IMR-90 (cell line): Measurements from ENCODE around the gene APPL2. TPM values are rescaled to one million over a fixed set of nuclear protein-coding genes. Genes with fewer than 3 reads are reported as not detected.

ENCODE experiments used
- ATAC-seq: fragments of 200-7000 bp; cut with Tn5 transposase; 2 replicates; pipeline ENCODE4 v1.9.1; 2020; ENCODE audit warnings: low read depth, mild to moderate bottlenecking, moderate library complexity
- BruUV-seq: library from RNA; stranded (reverse); fragments of 400-500 nt; replicated peaks from 2 replicates; lab custom pipeline; 2021; lab: Mats Ljungman, UMichigan
- CTCF ChIA-PET: fragments of 300-600 bp; formaldehyde crosslinking; extraction: SDS; loops from one replicate; lab custom pipeline; 2021; ENCODE audit warnings: antibody characterized with exemption; lab: Yijun Ruan, JAX
- POLR2A ChIA-PET: fragments of 300-600 bp; sonication (Branson Sonifier 250); formaldehyde crosslinking; loops from one replicate; lab custom pipeline; 2022; ENCODE audit warnings: antibody characterized with exemption; ENCODE audit not compliant: unreplicated experiment; lab: Charles Lee
- DNase-seq: peaks from one replicate; pipeline ENCODE4 v3.0.0; 2013
- H2AFZ ChIP-seq: replicated peaks from 2 replicates; pipeline ENCODE3; 2013; ENCODE audit warnings: low read length, mild to moderate bottlenecking; ENCODE audit not compliant: poor library complexity
- H2AK5ac ChIP-seq: 2 replicates; pipeline ENCODE4 v1.6.1; 2013; ENCODE audit warnings: low read depth, low read length, inconsistent platforms
- H2AK9ac ChIP-seq: replicated peaks from 2 replicates; pipeline ENCODE3; 2013; ENCODE audit warnings: mild to moderate bottlenecking, low read depth, low read length, moderate library complexity; ENCODE audit not compliant: poor library complexity
- H2BK120ac ChIP-seq: 2 replicates; pipeline ENCODE4 v1.6.1; 2013; ENCODE audit warnings: low read depth, low read length, inconsistent platforms
- H2BK15ac ChIP-seq: 3 replicates; pipeline ENCODE4 v1.6.1; 2013; ENCODE audit warnings: low read depth, low read length, inconsistent platforms
- H2BK20ac ChIP-seq: 2 replicates; pipeline ENCODE4 v1.6.1; 2013; ENCODE audit warnings: low read depth, mild to moderate bottlenecking, inconsistent platforms, low read length, moderate library complexity
- H2BK5ac ChIP-seq: 2 replicates; pipeline ENCODE4 v1.6.1; 2013; ENCODE audit warnings: mild to moderate bottlenecking, low read depth, low read length, inconsistent platforms; ENCODE audit not compliant: poor library complexity, severe bottlenecking
- H3K14ac ChIP-seq: replicated peaks from 2 replicates; pipeline ENCODE4 v1.6.1; 2013; ENCODE audit warnings: low read depth, low read length, inconsistent platforms
- H3K18ac ChIP-seq: 2 replicates; pipeline ENCODE4 v1.6.1; 2013; ENCODE audit warnings: low read depth, low read length, control low read depth
- H3K23ac ChIP-seq: 2 replicates; pipeline ENCODE4 v1.6.1; 2013; ENCODE audit warnings: low read depth, low read length, inconsistent platforms
- H3K27ac ChIP-seq: 2 replicates; pipeline ENCODE4 v1.5.1; 2013; ENCODE audit warnings: mild to moderate bottlenecking, control low read depth, low read length; ENCODE audit not compliant: insufficient read depth
- H3K27me3 ChIP-seq: 2 replicates; pipeline ENCODE4 v1.6.1; 2013; ENCODE audit warnings: low read length; ENCODE audit not compliant: control insufficient read depth, insufficient read depth
- H3K36me3 ChIP-seq: 2 replicates; pipeline ENCODE4 v1.6.1; 2013; ENCODE audit warnings: low read length, mixed read lengths; ENCODE audit not compliant: control insufficient read depth, insufficient read depth
- H3K4ac ChIP-seq: 2 replicates; pipeline ENCODE4 v1.6.1; 2013; ENCODE audit warnings: low read depth, low read length, inconsistent platforms
- H3K4me1 ChIP-seq: 2 replicates; pipeline ENCODE4 v1.6.1; 2013; ENCODE audit warnings: low read length, mixed read lengths; ENCODE audit not compliant: control insufficient read depth, insufficient read depth
- H3K4me2 ChIP-seq: 2 replicates; pipeline ENCODE4 v1.6.1; 2013; ENCODE audit warnings: low read depth, mild to moderate bottlenecking, control low read depth, low read length, moderate library complexity
- H3K4me3 ChIP-seq: 2 replicates; pipeline ENCODE4 v1.5.1; 2013; ENCODE audit warnings: low read depth, mild to moderate bottlenecking, control low read depth, low read length, moderate library complexity; ENCODE audit not compliant: insufficient read depth
- H3K56ac ChIP-seq: 2 replicates; pipeline ENCODE4 v1.6.1; 2013; ENCODE audit warnings: low read length, inconsistent platforms; ENCODE audit not compliant: insufficient read depth; ENCODE audit errors: extremely low read depth
- H3K79me1 ChIP-seq, 2 experiments: 2 replicates each; pipeline ENCODE4 v1.6.1; 2013; ENCODE audit warnings: low read length in 2 of 2, inconsistent platforms in 1 of 2, low read depth in 1 of 2
- H3K9ac ChIP-seq: 2 replicates; pipeline ENCODE4 v1.6.1; 2013; ENCODE audit warnings: low read depth, low read length, control low read depth
- H3K9me1 ChIP-seq: 2 replicates; pipeline ENCODE4 v1.6.1; 2013; ENCODE audit warnings: low read length, inconsistent platforms; ENCODE audit not compliant: insufficient read depth
- H3K9me3 ChIP-seq: 2 replicates; pipeline ENCODE4 v1.6.1; 2013; ENCODE audit warnings: low read length; ENCODE audit not compliant: control insufficient read depth, insufficient read depth
- H4K20me1 ChIP-seq: 2 replicates; pipeline ENCODE4 v1.6.1; 2013; ENCODE audit warnings: low read length, inconsistent platforms; ENCODE audit not compliant: insufficient read depth
- H4K5ac ChIP-seq: 2 replicates; pipeline ENCODE4 v1.6.1; 2013; ENCODE audit warnings: mild to moderate bottlenecking, low read depth, low read length, control low read depth
- H4K8ac ChIP-seq, 2 experiments: 2 replicates each; pipeline ENCODE4 v1.6.1; 2013; ENCODE audit warnings: low read depth in 2 of 2, low read length in 2 of 2, control low read depth in 1 of 2, inconsistent platforms in 1 of 2
- H4K91ac ChIP-seq: 2 replicates; pipeline ENCODE4 v1.6.1; 2013; ENCODE audit warnings: low read depth, low read length, inconsistent platforms; ENCODE audit not compliant: insufficient read depth
- BHLHE40 ChIP-seq: fragments of 150-350 bp; IDR thresholded peaks from 2 replicates; pipeline ENCODE4 v1.6.1; 2016; ENCODE audit warnings: mild to moderate bottlenecking, low read depth, low read length
- CEBPB ChIP-seq: IDR thresholded peaks from 2 replicates; pipeline ENCODE4 v1.6.1; 2012; ENCODE audit warnings: low read depth, low read length, improper control_type of control experiment
- CHD1 ChIP-seq: IDR thresholded peaks from 2 replicates; pipeline ENCODE4 v1.6.1; 2012; ENCODE audit warnings: low read depth, low read length, improper control_type of control experiment
- CTCF ChIP-seq: conservative IDR thresholded peaks from 2 replicates; pipeline ENCODE4 v1.5.1; 2012; ENCODE audit warnings: mild to moderate bottlenecking, low read depth, low read length, improper control_type of control experiment
- ELK1 ChIP-seq: fragments of 150-350 bp; IDR thresholded peaks from 2 replicates; pipeline ENCODE4 v1.6.1; 2016; ENCODE audit warnings: low read depth, mild to moderate bottlenecking, low read length, moderate library complexity, borderline replicate concordance
- FOS ChIP-seq: fragments of 150-350 bp; IDR thresholded peaks from 2 replicates; pipeline ENCODE4 v1.6.1; 2016; ENCODE audit warnings: low read depth, low read length
- MAFK ChIP-seq: IDR thresholded peaks from 2 replicates; pipeline ENCODE4 v1.6.1; 2012; ENCODE audit warnings: low read depth, low read length, improper control_type of control experiment
- MAZ ChIP-seq: IDR thresholded peaks from 2 replicates; pipeline ENCODE4 v1.6.1; 2012; ENCODE audit warnings: low read depth, mild to moderate bottlenecking, low read length, improper control_type of control experiment, moderate library complexity, borderline replicate concordance
- MXI1 ChIP-seq: IDR thresholded peaks from 2 replicates; pipeline ENCODE4 v1.6.1; 2012; ENCODE audit warnings: low read depth, mild to moderate bottlenecking, low read length, moderate library complexity, borderline replicate concordance
- NFE2L2 ChIP-seq: fragments of 150-350 bp; IDR thresholded peaks from 2 replicates; pipeline ENCODE4 v1.6.1; 2016; ENCODE audit warnings: low read depth, mild to moderate bottlenecking, low read length
- POLR2A ChIP-seq: IDR thresholded peaks from 2 replicates; pipeline ENCODE4 v1.6.1; 2012; ENCODE audit warnings: mild to moderate bottlenecking, low read depth, low read length
- RAD21 ChIP-seq: IDR thresholded peaks from 2 replicates; pipeline ENCODE4 v1.6.1; 2012; ENCODE audit warnings: low read length, improper control_type of control experiment
- RFX5 ChIP-seq: IDR thresholded peaks from 2 replicates; pipeline ENCODE4 v1.8.0; 2012; ENCODE audit warnings: low read depth, mild to moderate bottlenecking, low read length, moderate library complexity
- SMC3 ChIP-seq: fragments of 150-350 bp; IDR thresholded peaks from 2 replicates; pipeline ENCODE4 v1.6.1; 2016; ENCODE audit warnings: low read depth, mild to moderate bottlenecking, antibody characterized with exemption, low read length, moderate library complexity
- USF2 ChIP-seq: fragments of 150-350 bp; IDR thresholded peaks from 2 replicates; pipeline ENCODE4 v1.6.1; 2017; ENCODE audit warnings: mild to moderate bottlenecking, antibody characterized with exemption, low read length, low read depth
- dilution Hi-C: fragments of 300-500 bp; cut with HindIII; formaldehyde crosslinking; loops from one replicate; pipeline ENCODE4 v1.14.3; 2018; ENCODE audit warnings: low sequenced_read_pairs; ENCODE audit not compliant: unreplicated experiment
- in situ Hi-C: fragments of 300-500 bp; cut with MboI; formaldehyde crosslinking; loops from 3 replicates; pipeline ENCODE4 v1.14.3; 2019; ENCODE audit warnings: low sequenced_read_pairs, inconsistent platforms, mixed read lengths
- intact Hi-C: fragments of 100-400 bp; cut with micrococcal nuclease; formaldehyde crosslinking; loops from 2 replicates; pipeline ENCODE4 v1.10.0; 2022
- polyA plus RNA-seq, 3 experiments: library from polyadenylated mRNA; depleted of rRNA; stranded (reverse); fragments of >200 nt; gene quantifications; 2 replicates each; pipeline ENCODE4 v1.2.3, GENCODE V29; 2012; ENCODE audit warnings: low replicate concordance in 1 of 3
- total RNA-seq: library from RNA; depleted of rRNA; stranded (reverse); fragments of >200 nt; gene quantifications from 2 replicates; pipeline ENCODE4 v1.2.3, GENCODE V29; 2012

The APPL2 gene
- total and polyA plus RNA-seq, 2 of the 4 experiments (the other 2 are of a cell fraction) = 42.3 to 65.8 TPM

DNA sequence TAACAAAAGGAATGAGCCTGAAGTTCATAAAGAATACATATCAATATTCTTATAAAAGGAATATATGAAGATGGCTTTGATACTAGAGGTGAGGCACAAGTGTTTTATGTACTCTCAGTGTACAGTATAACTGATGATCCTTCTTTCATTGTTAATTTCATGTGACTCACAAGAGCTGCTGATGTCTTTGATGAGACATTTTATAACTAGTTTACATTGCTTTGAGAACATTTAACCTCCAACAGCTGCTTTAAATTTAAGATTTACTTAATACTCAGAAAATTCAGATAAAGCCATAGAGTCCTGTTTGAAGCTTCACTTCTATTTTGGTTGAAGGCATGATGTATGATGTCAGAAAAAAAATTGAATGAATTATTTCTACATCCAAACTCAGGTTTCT, 68.6 kb downstream of the APPL2 start:
- no peak overlapping the region for H3K14ac ChIP-seq
- no peak overlapping the region for H3K4ac ChIP-seq
- peak overlapping the region; percentile 53 for H2BK5ac ChIP-seq
- ATAC-seq (peak; percentile 39), DNase-seq (peak; percentile 53)
- H2BK120ac ChIP-seq = no peak overlapping the region
- H3K9me3 ChIP-seq = no peaks in the 10 kb centered on the region
- H3K18ac ChIP-seq = no peak overlapping the region
- H4K5ac ChIP-seq = no peak overlapping the region
- H2AFZ ChIP-seq = no peak overlapping the region
- no peak overlapping the region; the same call in 1 of the 2 replicates for H3K27ac ChIP-seq
- H4K20me1 ChIP-seq = no peaks in the 10 kb centered on the region; the same call in 1 of the 2 replicates
- in situ Hi-C loops = no loop called here
- ChIA-PET CTCF (no interaction called here), POLR2A (no interaction called here)
- H3K79me1 ChIP-seq = peaks cover 0 to 10% of the 10 kb centered on the region in 2 experiments; a peak in 2 of 4 replicates
- H3K23ac ChIP-seq = no peak overlapping the region
- H3K27me3 ChIP-seq = no peaks in the 10 kb centered on the region
- no peak overlapping the region for H3K4me2 ChIP-seq
- H3K4me3 ChIP-seq = no peak overlapping the region
- no peak overlapping the region for H3K56ac ChIP-seq
- H3K4me1 ChIP-seq = peaks cover 4% of the 10 kb centered on the region
- H3K9me1 ChIP-seq = peaks cover 2% of the 10 kb centered on the region; the same call in 1 of the 2 replicates
- dilution Hi-C loops = no loop called here
- H2AK9ac ChIP-seq = no peak overlapping the region
- intact Hi-C loops = loop anchor here (5.0 kb wide), 1 partner anchor 215 kb away; no protein-coding TSS in a partner anchor
- H2BK20ac ChIP-seq = no peak overlapping the region
- no peak overlapping the region for H3K9ac ChIP-seq
- no peak overlapping the region for H2AK5ac ChIP-seq
- TF ChIP-seq USF2 = no peak
- no peak for TF ChIP-seq FOS
- TF ChIP-seq BHLHE40 = no peak
- no peak for TF ChIP-seq SMC3
- TF ChIP-seq MAZ = no peak
- TF ChIP-seq CHD1 = no peak
- TF ChIP-seq POLR2A = no peak
- TF ChIP-seq CEBPB = no peak
- no peak for TF ChIP-seq NFE2L2
- no peak for TF ChIP-seq ELK1
- no peak for TF ChIP-seq RAD21
- TF ChIP-seq MXI1 = no peak
- no peak for TF ChIP-seq CTCF
- no peak for TF ChIP-seq RFX5
- no peak for TF ChIP-seq MAFK
- H4K91ac ChIP-seq = no peak overlapping the region
- H2BK15ac ChIP-seq = no peak overlapping the region
- peaks cover 23% of the 10 kb centered on the region for H3K36me3 ChIP-seq
- BruUV-seq = no TSS peak
- no peak overlapping the region for H4K8ac ChIP-seq
